OCI-LY1 (cell line): ENCODE data around the gene KRT3.

Source experiments
- H2AFZ ChIP-seq: fragments of 200-600 bp; sonication (generic), shearing (Covaris generic); 2 replicates; pipeline ENCODE4 v1.6.0; 2014; ENCODE audit warnings: antibody characterized with exemption, mild to moderate bottlenecking, low read length
- H3F3A ChIP-seq: fragments of 200-600 bp; sonication (generic), shearing (Covaris generic); 2 replicates; pipeline ENCODE4 v1.6.0; 2014; ENCODE audit warnings: mild to moderate bottlenecking, antibody characterized with exemption, low read length, moderate library complexity; ENCODE audit not compliant: insufficient read depth
- H3K27ac ChIP-seq: fragments of 200-600 bp; sonication (generic); 2 replicates; pipeline ENCODE4 v1.5.1; 2014; ENCODE audit warnings: low read length, mixed run types, mild to moderate bottlenecking, low read depth; ENCODE audit not compliant: poor library complexity, severe bottlenecking
- H3K27me3 ChIP-seq: fragments of 200-600 bp; sonication (generic); 2 replicates; pipeline ENCODE4 v1.6.0; 2014; ENCODE audit warnings: antibody characterized with exemption, mild to moderate bottlenecking, low read length, moderate library complexity; ENCODE audit not compliant: insufficient read depth
- H3K36me3 ChIP-seq: fragments of 200-600 bp; sonication (generic); 2 replicates; pipeline ENCODE4 v1.6.1; 2014; ENCODE audit warnings: mild to moderate bottlenecking, antibody characterized with exemption, low read length, moderate library complexity, mixed read lengths; ENCODE audit not compliant: insufficient read depth
- H3K4me1 ChIP-seq: fragments of 200-600 bp; sonication (generic); 2 replicates; pipeline ENCODE4 v1.5.1; 2014; ENCODE audit warnings: mild to moderate bottlenecking, low read length, moderate library complexity; ENCODE audit not compliant: insufficient read depth, severe bottlenecking
- H3K4me2 ChIP-seq: fragments of 200-600 bp; sonication (generic), shearing (Covaris generic); 2 replicates; pipeline ENCODE4 v1.6.1; 2014; ENCODE audit warnings: low read length
- H3K4me3 ChIP-seq: fragments of 200-600 bp; sonication (generic); 2 replicates; pipeline ENCODE4 v1.5.1; 2014; ENCODE audit warnings: low read length, low read depth, mild to moderate bottlenecking, mixed read lengths; ENCODE audit not compliant: poor library complexity, severe bottlenecking
- H3K79me2 ChIP-seq: fragments of 200-600 bp; shearing (Covaris generic); 2 replicates; pipeline ENCODE4 v1.6.1; 2016; ENCODE audit warnings: mixed run types, low read length, mixed read lengths; ENCODE audit not compliant: insufficient read depth
- H3K9ac ChIP-seq: fragments of 200-600 bp; sonication (generic), shearing (Covaris generic); 2 replicates; pipeline ENCODE4 v1.6.1; 2014; ENCODE audit warnings: mild to moderate bottlenecking, low read length, mixed read lengths
- H3K9me2 ChIP-seq: fragments of 200-600 bp; sonication (generic), shearing (Covaris generic); 2 replicates; pipeline ENCODE4 v1.6.1; 2014; ENCODE audit warnings: low read depth, mild to moderate bottlenecking, low read length, mixed read lengths
- H3K9me3 ChIP-seq: fragments of 200-600 bp; shearing (Covaris generic); 2 replicates; pipeline ENCODE4 v1.6.1; 2014; ENCODE audit warnings: low read length, mixed read lengths
- H4K20me1 ChIP-seq: fragments of 200-600 bp; sonication (generic), shearing (Covaris generic); 2 replicates; pipeline ENCODE4 v1.6.0; 2016; ENCODE audit warnings: mild to moderate bottlenecking, low read length; ENCODE audit not compliant: insufficient read depth
- EZH2 ChIP-seq: fragments of 200-600 bp; sonication (generic), shearing (Covaris generic); IDR thresholded peaks from 2 replicates; pipeline ENCODE4 v1.8.0; 2017; ENCODE audit warnings: borderline replicate concordance, mixed run types, mild to moderate bottlenecking, antibody characterized with exemption, low read length, moderate library complexity, mixed read lengths
- TF ChIP-seq, protein P1 (sequence below): fragments of 200-600 bp; sonication (generic), shearing (Covaris generic); IDR thresholded peaks from 2 replicates; pipeline ENCODE4 v1.5.1; 2017; ENCODE audit warnings: mild to moderate bottlenecking, antibody characterized with exemption, low read length, moderate library complexity, mixed read lengths

Gene KRT3

DNA sequence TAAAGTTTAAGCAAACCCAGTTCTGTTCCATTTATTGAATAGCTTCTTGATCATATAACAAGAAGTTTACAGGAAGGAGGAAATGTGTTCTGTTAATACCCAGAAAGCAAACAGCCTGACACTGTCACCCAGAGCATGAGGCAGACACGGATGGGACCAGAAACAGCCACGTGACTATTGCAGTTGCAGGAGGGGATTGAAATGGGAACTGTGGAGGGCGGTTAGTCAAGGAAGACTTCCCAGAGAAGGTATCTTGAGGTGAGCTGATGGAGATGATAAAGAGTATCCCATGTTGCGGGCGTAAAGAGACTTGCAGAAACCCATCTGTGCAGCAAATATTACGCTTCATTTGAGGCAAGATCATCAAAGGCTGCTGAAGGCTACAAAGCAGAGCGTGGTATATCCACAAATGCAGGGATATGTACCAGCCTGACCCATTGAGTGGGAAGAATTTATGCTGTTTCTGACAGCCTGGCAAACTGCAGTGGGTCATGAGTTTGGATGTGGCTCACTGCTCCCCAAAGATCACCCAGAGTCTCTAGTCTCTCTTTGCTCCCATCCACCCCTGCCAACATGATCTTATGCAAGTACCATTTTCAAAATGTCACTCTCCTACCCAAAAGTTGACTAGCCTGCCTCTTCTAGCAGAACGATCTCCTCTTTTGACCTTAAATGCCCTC lies 39.5 kb downstream of the KRT3 start:
- H3K27me3 ChIP-seq, result no peaks in the 10 kb centered on the region
- H3K9ac ChIP-seq, result no peak overlapping the region
- TF ChIP-seq, protein P1, sequence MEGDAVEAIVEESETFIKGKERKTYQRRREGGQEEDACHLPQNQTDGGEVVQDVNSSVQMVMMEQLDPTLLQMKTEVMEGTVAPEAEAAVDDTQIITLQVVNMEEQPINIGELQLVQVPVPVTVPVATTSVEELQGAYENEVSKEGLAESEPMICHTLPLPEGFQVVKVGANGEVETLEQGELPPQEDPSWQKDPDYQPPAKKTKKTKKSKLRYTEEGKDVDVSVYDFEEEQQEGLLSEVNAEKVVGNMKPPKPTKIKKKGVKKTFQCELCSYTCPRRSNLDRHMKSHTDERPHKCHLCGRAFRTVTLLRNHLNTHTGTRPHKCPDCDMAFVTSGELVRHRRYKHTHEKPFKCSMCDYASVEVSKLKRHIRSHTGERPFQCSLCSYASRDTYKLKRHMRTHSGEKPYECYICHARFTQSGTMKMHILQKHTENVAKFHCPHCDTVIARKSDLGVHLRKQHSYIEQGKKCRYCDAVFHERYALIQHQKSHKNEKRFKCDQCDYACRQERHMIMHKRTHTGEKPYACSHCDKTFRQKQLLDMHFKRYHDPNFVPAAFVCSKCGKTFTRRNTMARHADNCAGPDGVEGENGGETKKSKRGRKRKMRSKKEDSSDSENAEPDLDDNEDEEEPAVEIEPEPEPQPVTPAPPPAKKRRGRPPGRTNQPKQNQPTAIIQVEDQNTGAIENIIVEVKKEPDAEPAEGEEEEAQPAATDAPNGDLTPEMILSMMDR, result no peak
- no peak for TF ChIP-seq EZH2
- H3F3A ChIP-seq, result no peaks in the 10 kb centered on the region
- no peak overlapping the region for H3K4me2 ChIP-seq
- no peak overlapping the region for H2AFZ ChIP-seq
- no peak overlapping the region for H3K4me3 ChIP-seq
- no peaks in the 10 kb centered on the region for H3K4me1 ChIP-seq
- H3K9me2 ChIP-seq, result no peaks in the 10 kb centered on the region
- H3K27ac ChIP-seq, result no peak overlapping the region
- no peaks in the 10 kb centered on the region for H3K79me2 ChIP-seq
- H3K36me3 ChIP-seq, result no peaks in the 10 kb centered on the region
- H3K9me3 ChIP-seq, result peaks cover 2% of the 10 kb centered on the region; the same call in 1 of the 2 replicates
- H4K20me1 ChIP-seq, result no peaks in the 10 kb centered on the region

DNA sequence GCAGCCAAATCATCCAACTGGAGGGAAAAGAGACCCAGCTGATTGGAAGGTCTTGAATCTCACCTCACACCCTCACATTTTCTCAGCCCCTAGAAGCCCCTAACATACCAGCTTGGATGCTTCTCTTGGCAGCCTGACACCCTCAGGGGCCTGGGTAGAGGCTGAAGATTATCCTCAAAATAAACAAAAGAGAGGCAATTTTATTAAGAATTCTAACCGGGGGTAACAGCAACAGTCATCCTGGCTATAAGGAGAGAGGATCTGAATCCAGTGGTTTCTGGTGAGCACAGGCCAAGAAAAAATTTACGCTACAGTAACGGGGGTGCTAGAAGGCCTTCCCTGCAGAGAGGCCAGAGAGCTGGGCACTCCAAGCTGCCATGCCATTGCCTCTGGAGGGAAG lies 40.4 kb downstream of the KRT3 start:
- Histone ChIP-seq H3K9me2 (no peaks in the 10 kb centered on the region), H3K27me3 (no peaks in the 10 kb centered on the region), H3K4me3 (no peak overlapping the region), H3F3A (no peaks in the 10 kb centered on the region), H4K20me1 (no peaks in the 10 kb centered on the region), H3K9me3 (peaks cover 2% of the 10 kb centered on the region; the same call in 1 of the 2 replicates), H3K4me2 (no peak overlapping the region), H3K4me1 (no peaks in the 10 kb centered on the region), H3K27ac (no peak overlapping the region), H3K79me2 (no peaks in the 10 kb centered on the region), H2AFZ (no peak overlapping the region), H3K36me3 (no peaks in the 10 kb centered on the region), H3K9ac (no peak overlapping the region)
- TF ChIP-seq EZH2, result no peak
- TF ChIP-seq, protein P1, result no peak

DNA sequence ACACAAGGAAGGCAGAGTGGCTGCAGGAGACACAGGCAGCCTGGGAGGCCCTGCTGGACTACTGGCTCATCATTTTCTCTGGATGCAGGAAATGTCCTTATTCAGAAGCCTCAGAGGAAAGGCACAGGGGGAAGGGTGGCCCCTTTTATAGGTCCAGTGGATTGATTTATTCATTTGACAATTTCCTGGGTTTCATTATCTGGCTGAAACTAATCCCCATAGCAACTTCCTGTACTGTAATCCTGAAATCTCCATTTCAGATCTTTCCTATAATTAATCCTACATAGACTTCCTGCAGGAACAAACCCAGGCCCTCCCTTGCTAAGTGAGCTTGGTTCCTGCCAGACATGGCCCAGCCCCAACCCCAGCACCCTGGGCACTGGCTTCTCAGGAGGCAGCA lies 41.8 kb downstream of the KRT3 start:
- no peaks in the 10 kb centered on the region for H3K79me2 ChIP-seq
- no peaks in the 10 kb centered on the region for H3K4me1 ChIP-seq
- H3K36me3 ChIP-seq, result no peaks in the 10 kb centered on the region
- H3F3A ChIP-seq, result no peaks in the 10 kb centered on the region
- no peak overlapping the region for H3K9ac ChIP-seq
- H3K4me2 ChIP-seq, result no peak overlapping the region
- no peak overlapping the region for H3K27ac ChIP-seq
- H3K27me3 ChIP-seq, result no peaks in the 10 kb centered on the region
- H4K20me1 ChIP-seq, result no peaks in the 10 kb centered on the region
- no peaks in the 10 kb centered on the region for H3K9me3 ChIP-seq
- TF ChIP-seq EZH2, result no peak
- TF ChIP-seq, protein P1, result no peak
- no peak overlapping the region for H2AFZ ChIP-seq
- H3K4me3 ChIP-seq, result no peak overlapping the region
- H3K9me2 ChIP-seq, result no peaks in the 10 kb centered on the region
